H1 (cell line): ENCODE results near the gene POLRMT. TPM values are rescaled to one million over a fixed set of nuclear protein-coding genes. Genes with fewer than 3 reads are reported as not detected.

Experiments used
- CTCF ChIA-PET: fragments of 300-600 bp; sonication (Branson Sonifier 250); formaldehyde crosslinking; loops from one replicate; lab custom pipeline; 2021; ENCODE audit not compliant: partially characterized antibody; lab: Charles Lee
- POLR2A ChIA-PET: fragments of 300-600 bp; sonication (Branson Sonifier 250); formaldehyde crosslinking; loops from one replicate; lab custom pipeline; 2021; ENCODE audit warnings: inconsistent platforms; ENCODE audit not compliant: partially characterized antibody; lab: Charles Lee
- DNase-seq, 2 experiments: peaks; one replicate each; pipeline versions ENCODE4 v3.0.0 to v3.0.0-alpha.2; 2010 to 2022; ENCODE audit warnings: low spot score in 2 of 2, low read depth in 1 of 2, mixed read lengths in 1 of 2
- FAIRE-seq: peaks from 2 replicates; lab custom pipeline; 2011; peaks lifted over from hg19 to GRCh38; lab: Jason Lieb, UNC
- H2AFZ ChIP-seq: 2 replicates; pipeline ENCODE4 v1.8.1; 2012; ENCODE audit warnings: low read length, inconsistent platforms
- H2AK5ac ChIP-seq: 2 replicates; pipeline ENCODE4 v1.6.1; 2013; ENCODE audit warnings: low read depth, low read length
- H2BK120ac ChIP-seq: replicated peaks from 2 replicates; pipeline ENCODE3; 2013; ENCODE audit warnings: low read depth, low read length, inconsistent platforms
- H2BK12ac ChIP-seq: 2 replicates; pipeline ENCODE4 v1.6.1; 2013; ENCODE audit warnings: low read depth, low read length
- H2BK15ac ChIP-seq: 2 replicates; pipeline ENCODE4 v1.6.1; 2013; ENCODE audit warnings: low read length
- H2BK20ac ChIP-seq: 2 replicates; pipeline ENCODE4 v1.6.1; 2013; ENCODE audit warnings: low read length
- H2BK5ac ChIP-seq: 2 replicates; pipeline ENCODE4 v1.6.1; 2013; ENCODE audit warnings: low read depth, low read length
- H3K14ac ChIP-seq: 2 replicates; pipeline ENCODE4 v1.6.1; 2013; ENCODE audit warnings: inconsistent platforms; ENCODE audit not compliant: insufficient read length
- H3K18ac ChIP-seq: 2 replicates; pipeline ENCODE4 v1.6.1; 2013; ENCODE audit warnings: low read length; ENCODE audit errors: extremely low read depth
- H3K23ac ChIP-seq: 2 replicates; pipeline ENCODE4 v1.6.1; 2013; ENCODE audit warnings: inconsistent platforms; ENCODE audit not compliant: insufficient read length
- H3K23me2 ChIP-seq: 2 replicates; pipeline ENCODE4 v1.6.1; 2013; ENCODE audit warnings: low read depth, low read length
- H3K27ac ChIP-seq: 2 replicates; pipeline ENCODE4 v1.6.1; 2011; ENCODE audit warnings: low read depth, low read length, inconsistent platforms
- H3K27me3 ChIP-seq, 4 experiments: replicated peaks in 1 of 4; 1 replicate in 1 of 4; 2 replicates in 3 of 4; pipeline versions ENCODE4 v1.6.1 to v1.8.1; 2011 to 2013; ENCODE audit warnings: low read length in 3 of 4, mild to moderate bottlenecking in 3 of 4, inconsistent platforms in 2 of 4, mixed read lengths in 2 of 4, moderate library complexity in 1 of 4; ENCODE audit not compliant: control insufficient read depth in 3 of 4, insufficient read depth in 3 of 4; ENCODE audit errors: extremely low read depth in 1 of 4
- H3K36me3 ChIP-seq, 4 experiments: 2 replicates each; pipeline versions ENCODE4 v1.6.1 to v1.8.1; 2011 to 2013; ENCODE audit warnings: mild to moderate bottlenecking in 4 of 4, low read length in 3 of 4, moderate library complexity in 2 of 4, control low read depth in 1 of 4, inconsistent platforms in 1 of 4; ENCODE audit not compliant: insufficient read depth in 4 of 4, control insufficient read depth in 2 of 4
- H3K4ac ChIP-seq: replicated peaks from 2 replicates; pipeline ENCODE3; 2013; ENCODE audit warnings: low read length, low read depth, mixed read lengths, inconsistent platforms; ENCODE audit not compliant: insufficient read length
- H3K4me1 ChIP-seq, 4 experiments: replicated peaks in 1 of 4; 1 replicate in 1 of 4; 2 replicates in 3 of 4; pipeline versions ENCODE4 v1.6.1 to v1.8.1; 2011 to 2013; ENCODE audit warnings: low read length in 3 of 4, inconsistent platforms in 2 of 4, mixed read lengths in 1 of 4; ENCODE audit not compliant: insufficient read depth in 4 of 4, control insufficient read depth in 3 of 4
- H3K4me2 ChIP-seq, 2 experiments: 2 replicates each; pipeline versions ENCODE4 v1.6.1 to v1.8.1; 2011 to 2013; ENCODE audit warnings: low read depth in 2 of 2, low read length in 2 of 2, control low read depth in 1 of 2, inconsistent platforms in 1 of 2, mild to moderate bottlenecking in 1 of 2; ENCODE audit not compliant: insufficient read depth in 1 of 2
- H3K4me3 ChIP-seq, 4 experiments: fragments of 200-600, 300-600 bp in 1 of 4; sonication (generic), shearing (Covaris generic), sonication (Bioruptor Twin) in 1 of 4; 2 replicates each; pipeline versions ENCODE4 v1.5.1 to v1.8.1; 2011 to 2016; ENCODE audit warnings: low read length in 4 of 4, low read depth in 3 of 4, control low read depth in 2 of 4, inconsistent platforms in 2 of 4, mild to moderate bottlenecking in 2 of 4, mixed read lengths in 1 of 4, moderate library complexity in 1 of 4; ENCODE audit not compliant: insufficient read depth in 2 of 4; ENCODE audit errors: extremely low read depth in 1 of 4
- H3K56ac ChIP-seq: replicated peaks from 2 replicates; pipeline ENCODE3; 2013; ENCODE audit warnings: low read depth, mild to moderate bottlenecking, mixed read lengths, low read length, inconsistent platforms; ENCODE audit not compliant: insufficient read length
- H3K79me1 ChIP-seq: 2 replicates; pipeline ENCODE4 v1.6.1; 2013; ENCODE audit warnings: low read depth, low read length, control low read depth
- H3K79me2 ChIP-seq, 2 experiments: 2 replicates each; pipeline versions ENCODE4 v1.6.1 to v1.8.1; 2012 to 2013; ENCODE audit warnings: low read length in 2 of 2, mild to moderate bottlenecking in 2 of 2, inconsistent platforms in 1 of 2; ENCODE audit not compliant: insufficient read depth in 2 of 2, control insufficient read depth in 1 of 2
- H3K9ac ChIP-seq, 4 experiments: replicated peaks in 1 of 4; 1 replicate in 1 of 4; 2 replicates in 3 of 4; pipeline versions ENCODE4 v1.6.1 to v1.8.1; 2011 to 2013; ENCODE audit warnings: low read depth in 3 of 4, low read length in 3 of 4, control low read depth in 2 of 4, mild to moderate bottlenecking in 2 of 4, moderate library complexity in 2 of 4, inconsistent platforms in 1 of 4; ENCODE audit errors: extremely low read depth in 1 of 4
- H3K9me3 ChIP-seq, 2 experiments: 2 replicates each; pipeline versions ENCODE4 v1.6.1 to v1.8.1; 2012 to 2013; ENCODE audit warnings: mild to moderate bottlenecking in 2 of 2, moderate library complexity in 2 of 2, control low read depth in 1 of 2, inconsistent platforms in 1 of 2, low read depth in 1 of 2, low read length in 1 of 2, mixed read lengths in 1 of 2; ENCODE audit not compliant: insufficient read depth in 2 of 2
- H4K20me1 ChIP-seq, 2 experiments: replicated peaks in 1 of 2; 2 replicates each; pipeline versions ENCODE3 to v1.8.1; 2011 to 2013; ENCODE audit warnings: inconsistent platforms in 2 of 2, low read length in 2 of 2, mild to moderate bottlenecking in 1 of 2; ENCODE audit not compliant: insufficient read depth in 2 of 2, control insufficient read depth in 1 of 2
- H4K5ac ChIP-seq: 2 replicates; pipeline ENCODE4 v1.6.1; 2013; ENCODE audit warnings: low read length, low read depth, mixed read lengths, inconsistent platforms; ENCODE audit not compliant: insufficient read length
- H4K8ac ChIP-seq: 2 replicates; pipeline ENCODE4 v1.8.0; 2013; ENCODE audit warnings: mild to moderate bottlenecking, moderate library complexity, low read length, inconsistent platforms; ENCODE audit not compliant: insufficient read depth; ENCODE audit errors: extremely low read depth
- H4K91ac ChIP-seq: replicated peaks from 2 replicates; pipeline ENCODE3; 2013; ENCODE audit warnings: low read length, mixed read lengths, inconsistent platforms; ENCODE audit not compliant: insufficient read length
- ASH2L ChIP-seq: fragments of 200-600, 300-600 bp; sonication (generic); IDR thresholded peaks from one replicate; pipeline ENCODE4 v1.7.1; 2017; ENCODE audit warnings: low read length
- CBX5 ChIP-seq: fragments of 300-800, 300-1000 bp; sonication (generic); IDR thresholded peaks from 2 replicates; pipeline ENCODE4 v1.7.1; 2016; ENCODE audit warnings: antibody characterized with exemption, low read length, low read depth
- CBX8 ChIP-seq: fragments of 300-800, 300-1000 bp; sonication (generic); IDR thresholded peaks from 2 replicates; pipeline ENCODE4 v1.7.1; 2016; ENCODE audit warnings: low read depth, low read length, borderline replicate concordance
- EGR1 ChIP-seq: IDR thresholded peaks from 2 replicates; pipeline ENCODE4 v1.6.1; 2011; ENCODE audit warnings: low read depth, low read length, borderline replicate concordance
- KDM1A ChIP-seq: fragments of 200-600, 300-600 bp; sonication (generic); IDR thresholded peaks from 2 replicates; pipeline ENCODE4 v1.7.1; 2016; ENCODE audit warnings: mild to moderate bottlenecking, low read length, borderline replicate concordance
- NRF1 ChIP-seq: IDR thresholded peaks from 2 replicates; pipeline ENCODE4 v1.6.1; 2011; ENCODE audit warnings: mild to moderate bottlenecking, low read depth, low read length, improper control_type of control experiment
- PHF8 ChIP-seq: fragments of 200-600 bp; sonication (generic); conservative IDR thresholded peaks from 2 replicates; pipeline ENCODE4 v1.7.1; 2012; ENCODE audit warnings: low read depth, mild to moderate bottlenecking, inconsistent platforms, low read length, moderate library complexity
- POLR2A ChIP-seq, 2 experiments: IDR thresholded peaks; 1 replicate in 1 of 2; 2 replicates in 1 of 2; pipeline ENCODE4 v1.6.1; 2011; ENCODE audit warnings: low read depth in 2 of 2, low read length in 2 of 2, mild to moderate bottlenecking in 2 of 2; ENCODE audit errors: control extremely low read depth in 1 of 2
- RBBP5 ChIP-seq: IDR thresholded peaks from 2 replicates; pipeline ENCODE4 v1.7.1; 2012; ENCODE audit warnings: low read depth, mild to moderate bottlenecking, inconsistent platforms, low read length, moderate library complexity, borderline replicate concordance
- SRF ChIP-seq: IDR thresholded peaks from 2 replicates; pipeline ENCODE4 v1.6.1; 2011; ENCODE audit warnings: mild to moderate bottlenecking, low read depth, low read length, moderate library complexity
- SUZ12 ChIP-seq: fragments of 200-600 bp; sonication (generic); IDR thresholded peaks from 2 replicates; pipeline ENCODE4 v1.6.1; 2012; ENCODE audit warnings: mild to moderate bottlenecking, inconsistent platforms, low read length, moderate library complexity, mixed read lengths
- TAF1 ChIP-seq: IDR thresholded peaks from 2 replicates; pipeline ENCODE4 v1.6.1; 2011; ENCODE audit warnings: mild to moderate bottlenecking, low read depth, low read length
- TEAD4 ChIP-seq: IDR thresholded peaks from 2 replicates; pipeline ENCODE4 v1.6.1; 2012; ENCODE audit warnings: low read depth, low read length, inconsistent platforms, mixed read lengths
- WGBS, 2 experiments: shearing (Covaris generic) in 1 of 2; methylation state at CpG; one replicate each; pipeline versions ENCODE4 v1.1.6 to v1.1.7; 2013 to 2015; ENCODE audit warnings: low lambda C conversion rate in 2 of 2, mixed read lengths in 2 of 2, inconsistent platforms in 1 of 2, low coverage in 1 of 2, missing lambda C conversion rate in 1 of 2; ENCODE audit not compliant: insufficient replicate concordance in 2 of 2, insufficient coverage in 1 of 2, insufficient read length in 1 of 2; ENCODE audit errors: extremely low coverage in 1 of 2, missing lambda C conversion rate in 1 of 2; 5-methylcytosine and 5-hydroxymethylcytosine counted together
- polyA plus RNA-seq, 7 experiments: library from polyadenylated mRNA; depleted of rRNA in 3 of 7; stranded (reverse) in 5 of 7; unstranded in 2 of 7; fragments of >200 nt in 5 of 7; fragments of 200-250 nt in 2 of 7; gene quantifications; 1 replicate in 5 of 7; 2 replicates in 1 of 7; 4 replicates in 1 of 7; pipeline versions ENCODE4 v1.2.1 to v1.2.3, GENCODE V29; 2011 to 2013; ENCODE audit warnings: missing spikeins in 2 of 7, mixed read lengths in 2 of 7
- total RNA-seq: library from RNA; stranded (reverse); fragmentation: NEBNext Ultra II Directional; extraction: Animal tissue kit (Norgen Biotek cat#: 25700); gene quantifications from 2 replicates; pipeline ENCODE4 v1.2.1, GENCODE V29; 2021

POLRMT gene
- total and polyA plus RNA-seq, 2 of the 8 experiments (the other 6 are each of a cell fraction or from before 2014, with no cell fraction given), result 93.0 to 111 TPM

DNA sequence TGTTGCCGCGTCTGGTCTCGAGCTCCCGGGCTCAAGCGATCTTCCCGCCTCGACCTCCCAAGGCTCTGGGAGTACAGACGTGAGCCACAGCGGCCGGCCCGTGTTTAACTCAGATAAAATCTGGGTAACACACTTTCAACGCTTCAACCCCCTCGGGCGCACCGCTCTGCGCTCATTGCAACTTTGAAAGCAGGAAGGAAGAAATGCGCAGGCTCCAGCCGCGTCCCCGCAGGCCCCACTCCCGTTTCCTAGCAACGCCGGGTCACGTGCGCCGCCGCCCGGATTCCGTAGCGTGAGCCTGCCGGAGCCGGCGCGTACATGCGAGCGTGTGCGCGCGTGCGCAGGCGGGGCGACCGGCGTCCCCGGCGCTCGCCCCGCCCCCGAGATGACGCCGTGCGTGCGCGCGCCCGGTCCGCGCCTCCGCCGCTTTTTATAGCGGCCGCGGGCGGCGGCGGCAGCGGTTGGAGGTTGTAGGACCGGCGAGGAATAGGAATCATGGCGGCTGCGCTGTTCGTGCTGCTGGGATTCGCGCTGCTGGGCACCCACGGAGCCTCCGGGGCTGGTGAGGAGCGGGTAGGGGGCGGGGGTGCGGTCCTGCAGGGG lies 61.1 kb downstream of the POLRMT start, which contains the start of gene BSG:
Gene BSG, plus strand, starts transcription at position 457 of the 603 bp plus-strand sequence. Its CDS starts 39 bp downstream, at position 496.
- Histone ChIP-seq H4K5ac (peak within 1 kb of the TSS; percentile 75), H3K36me3 (peaks cover 0 to 5% (median under 1%) of the 10 kb centered on the region in 4 experiments; a peak in 2 of 8 replicates), H3K9ac (peak within 1 kb of the TSS; percentile 90 to 95 (median 92)), H3K23ac (no peak within 1 kb of the TSS), H3K4me2 (peak within 1 kb of the TSS; percentile 96 to 99), H3K27ac (peak within 1 kb of the TSS; percentile 81), H3K23me2 (peaks cover 11% of the 10 kb centered on the region; the same call in 1 of the 2 replicates), H3K79me2 (peaks cover 41 to 48% of the 10 kb centered on the region in 2 experiments), H3K4me3 (peak within 1 kb of the TSS; percentile 93 to 97 (median 94)), H2BK12ac (peak within 1 kb of the TSS; percentile 86), H2BK5ac (peak within 1 kb of the TSS; percentile 96), H3K14ac (no peak within 1 kb of the TSS), H2BK20ac (no peak within 1 kb of the TSS), H3K9me3 (peaks cover 0 to 5% of the 10 kb centered on the region in 2 experiments; a peak in 1 of 4 replicates), H4K8ac (peak within 1 kb of the TSS; percentile 97), H4K91ac (peak within 1 kb of the TSS; percentile 99), H3K79me1 (peaks cover 6% of the 10 kb centered on the region), H3K4ac (peak within 1 kb of the TSS; percentile 71), H4K20me1 (peaks cover 19 to 24% of the 10 kb centered on the region in 2 experiments), H3K4me1 (peaks cover 0 to 21% (median 11%) of the 10 kb centered on the region in 4 experiments; a peak in 5 of 7 replicates), H2BK120ac (peak within 1 kb of the TSS; percentile 96), H2AK5ac (no peak within 1 kb of the TSS), H2AFZ (0 out of 2 replicates have a peak within 1 kb of the TSS, but pooled peaks have one; percentile 10), H3K18ac (peak within 1 kb of the TSS; percentile 85), H2BK15ac (peak within 1 kb of the TSS; percentile 49; the same call in 1 of the 2 replicates), H3K27me3 (peaks cover 0 to 3% (median 0%) of the 10 kb centered on the region in 4 experiments; a peak in 1 of 7 replicates), H3K56ac (peak within 1 kb of the TSS; percentile 86)
- WGBS, 2 experiments, result 1% methylated on average over 52 of the region's 79 CpGs; no CpG with 5 or more reads in 1 of the 2 experiments
- DNase-seq (peak; percentile 94 to 97), FAIRE-seq (no peak)
- POLR2A ChIA-PET, result interaction anchor here (0.6 to 2.4 kb wide), 50 partner anchors 10 to 697 kb away, joined by 3 to 17 read pairs (median 4); partner anchors contain the start of genes CDC34, CIRBP, HCN2 and POLRMT
- CTCF ChIA-PET, result interaction anchor here (0.7 kb wide), 1 partner anchor 16 kb away, joined by 3 read pairs; no protein-coding TSS in a partner anchor
- TF ChIP-seq NRF1, result peak; percentile 65
- no peak for TF ChIP-seq KDM1A
- peak; percentile 95 to 98 for TF ChIP-seq POLR2A (IDR thresholded peaks at IDR 0.05; ENCODE audit: control extremely low read depth in 1 of 2, low read depth in 2 of 2, low read length in 2 of 2)
- no peak for TF ChIP-seq SUZ12
- no peak; the same call in 1 of the 2 replicates for TF ChIP-seq RBBP5
- TF ChIP-seq EGR1, result no peak
- no peak for TF ChIP-seq SRF
- peak; percentile 91; the same call in 1 of the 2 replicates for TF ChIP-seq PHF8
- no peak for TF ChIP-seq CBX5
- TF ChIP-seq CBX8, result no peak
- no peak for TF ChIP-seq ASH2L
- peak; percentile 98 for TF ChIP-seq TAF1
- TF ChIP-seq TEAD4, result peak; percentile 36; the same call in 1 of the 2 replicates
